Umbilical cord (tissue), 1 donor: ENCODE results near the gene SNX5. TPM values are rescaled to one million over a fixed set of nuclear protein-coding genes. Genes with fewer than 3 reads are reported as not detected.

Experiments used
- total RNA-seq: library from RNA; depleted of rRNA; stranded (reverse); fragments of >200 nt; gene quantifications from one replicate; pipeline ENCODE4 v1.2.3, GENCODE V29; 2014; ENCODE audit warnings: low replicate concordance; ENCODE audit not compliant: insufficient read depth

The SNX5 gene
- total RNA-seq, 1 donor from 2014 or later, result 118 TPM

Other genes with a start within 250 kb of the SNX5 start
- gene MGME1, start 224 bp upstream of the SNX5 start, total RNA-seq, result 3.9 TPM
- not detected for gene OVOL2, start 89.1 kb upstream of the SNX5 start, total RNA-seq
- 9.4 TPM for gene KAT14, start 169.1 kb upstream of the SNX5 start, total RNA-seq
- 12.3 TPM for gene PET117, start 169.1 kb upstream of the SNX5 start, total RNA-seq